Activated CD8-positive, alpha-beta memory T cell treated with anti-CD3 and anti-CD28 coated beads, Interleukin-2, amount 50 U/mL, for 48 hours (primary cell): ENCODE data around the gene SHCBP1L.

Source experiments
- DNase-seq: peaks from one replicate; pipeline ENCODE4 v3.0.0-alpha.2; 2020

Gene SHCBP1L

DNA sequence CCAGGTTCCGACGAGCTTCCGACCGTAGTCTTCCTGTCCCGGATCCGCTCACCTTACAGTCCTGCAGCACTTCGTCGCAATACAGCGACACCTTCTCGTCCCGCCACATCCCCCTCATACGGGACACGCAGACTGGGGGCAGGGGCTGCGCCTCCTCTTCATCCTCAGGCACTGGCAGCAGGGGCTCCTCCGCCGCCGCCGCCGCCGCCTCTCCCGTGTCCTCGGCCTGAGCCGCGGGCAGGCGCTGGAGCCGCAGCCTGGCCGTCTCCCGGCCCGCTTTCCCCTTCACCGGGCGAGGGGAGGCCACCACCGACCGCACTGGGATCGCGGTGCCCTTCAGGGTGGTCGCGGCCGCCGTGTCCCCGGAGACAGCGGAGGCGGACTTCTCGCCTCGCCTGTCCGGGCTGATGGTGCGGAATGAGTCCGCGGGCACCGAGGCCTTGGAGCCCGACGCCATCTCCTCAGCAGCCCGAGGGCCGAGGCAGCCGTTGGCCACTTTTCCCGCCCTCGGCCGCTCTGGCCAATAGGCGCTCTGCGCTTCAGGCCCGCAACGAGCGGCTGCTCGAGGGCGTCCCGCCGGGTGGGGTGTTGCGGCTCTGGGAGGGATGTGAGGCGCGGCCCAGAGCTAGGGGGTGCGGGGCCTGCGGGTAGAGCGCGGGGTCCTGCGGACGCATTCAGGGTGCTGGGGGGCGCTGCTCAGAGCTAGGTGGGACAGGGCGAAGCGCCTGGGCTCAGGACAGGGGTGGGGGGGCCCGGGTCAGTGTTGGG, at the start of gene SHCBP1L:
Gene SHCBP1L, minus strand, starts transcription at position 490 of the 768 bp plus-strand sequence. Its CDS starts 33 bp downstream, at position 457.
- no peak for DNase-seq

DNA sequence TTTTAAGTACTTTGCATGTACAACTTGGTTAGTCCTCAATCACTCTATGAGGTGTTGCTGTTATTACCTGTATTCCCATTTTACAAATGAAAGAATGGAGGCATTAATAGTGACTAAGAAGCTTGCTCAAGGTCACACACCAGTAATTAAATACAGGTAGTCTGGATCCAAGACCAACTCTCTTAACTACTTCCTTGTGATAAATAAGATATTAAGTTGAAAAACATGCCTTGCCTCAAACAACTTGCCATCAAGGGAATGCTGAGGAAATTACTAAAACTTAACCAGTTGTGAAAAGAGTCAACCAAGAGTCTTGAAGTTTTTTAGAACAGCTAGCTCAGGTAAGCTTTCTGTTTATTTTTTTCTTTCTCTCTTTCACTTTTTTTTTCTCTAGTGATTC, 49.3 kb upstream of the SHCBP1L start:
- no peak for DNase-seq

DNA sequence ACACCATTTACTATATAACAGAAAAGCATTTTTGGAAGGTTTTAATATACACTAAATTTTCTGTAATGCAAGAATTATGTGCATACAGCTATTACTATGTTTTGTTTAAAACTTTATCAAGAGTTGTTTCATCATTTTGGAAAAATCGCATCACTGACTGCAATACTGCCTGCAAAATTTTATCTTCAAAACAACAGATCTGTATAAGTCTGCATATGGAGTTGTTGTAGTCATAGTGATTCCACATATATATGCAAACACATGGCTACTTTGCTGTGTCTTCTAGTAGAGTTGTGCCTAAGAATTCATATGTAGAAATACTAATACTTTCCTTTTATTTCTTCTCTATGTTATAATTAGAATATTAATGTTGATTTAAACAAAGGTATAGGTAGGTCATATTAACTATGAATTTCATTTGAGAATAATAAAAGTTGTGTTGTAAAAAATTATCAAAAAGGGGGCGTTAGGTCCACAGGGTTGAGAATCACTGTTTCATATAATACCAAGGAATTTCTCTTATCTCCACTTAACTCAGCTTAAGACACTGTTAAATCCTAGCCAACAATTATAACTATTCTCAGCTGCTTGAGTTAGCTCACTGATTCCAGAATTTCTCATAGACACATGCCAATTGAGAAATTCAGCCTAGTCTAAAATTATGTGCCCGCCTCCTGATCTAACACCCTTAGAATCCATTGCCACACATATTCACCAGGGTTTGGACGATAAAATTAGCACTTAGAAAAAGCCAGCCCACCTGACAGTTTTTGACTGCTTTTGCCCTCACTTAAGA, 47.4 kb upstream of the SHCBP1L start:
- DNase-seq, result no peak

DNA sequence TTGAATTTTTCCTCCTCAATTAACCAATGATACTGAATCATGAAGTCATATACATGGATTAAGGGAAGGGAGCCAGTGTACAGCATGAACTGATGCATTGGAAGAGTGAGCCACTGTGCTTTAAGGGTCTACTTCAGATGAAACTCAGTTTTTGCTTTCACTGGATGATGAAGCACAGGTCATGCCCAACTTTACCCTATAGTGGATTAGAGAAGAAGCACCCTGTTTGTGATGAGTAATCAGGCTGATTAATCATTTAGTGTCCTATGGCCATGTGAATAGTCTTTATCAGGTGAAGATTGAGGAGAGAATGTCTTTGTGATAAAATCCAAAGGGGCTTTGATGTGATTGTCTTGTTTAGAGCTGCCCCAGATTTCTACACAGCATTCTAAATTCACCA, 45.5 kb upstream of the SHCBP1L start:
- DNase-seq, result no peak

DNA sequence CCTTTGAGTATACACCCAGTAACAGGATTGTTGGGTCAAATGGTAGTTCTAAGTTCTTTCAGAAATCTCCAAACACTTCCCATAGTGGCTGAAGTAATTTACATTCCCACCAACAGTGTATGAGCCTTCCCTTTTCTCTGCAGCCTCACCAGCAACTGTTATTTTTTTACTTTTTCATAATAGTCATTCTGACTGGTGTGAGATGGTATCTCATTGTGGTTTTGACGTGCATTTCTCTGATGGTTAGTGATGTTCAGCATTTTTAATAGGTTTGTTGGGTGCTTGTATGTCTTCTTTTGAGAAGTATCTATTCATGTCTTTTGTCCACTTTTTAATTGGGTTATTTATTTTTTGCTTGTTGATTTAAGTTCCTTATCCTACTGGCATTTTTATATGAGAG, 43.9 kb upstream of the SHCBP1L start:
- no peak for DNase-seq

DNA sequence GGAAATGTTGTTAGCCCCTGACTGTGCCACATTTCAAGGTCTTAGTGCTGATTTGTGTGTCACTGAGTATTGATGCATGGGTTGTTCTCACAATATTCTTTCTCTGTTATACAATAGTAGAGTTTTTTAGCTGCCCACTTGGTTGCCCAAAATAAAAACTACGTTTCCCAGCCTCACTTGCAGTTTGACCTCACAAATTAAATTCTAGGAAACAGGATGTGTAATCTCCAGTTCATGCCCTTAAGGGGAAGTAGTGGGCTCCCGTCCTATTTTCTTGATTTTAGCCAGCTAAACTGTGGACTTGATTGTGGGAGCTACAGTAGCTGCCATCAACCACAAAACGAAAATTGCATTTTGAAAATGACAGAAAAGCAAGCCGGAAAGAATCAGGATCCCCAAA, 42.9 kb upstream of the SHCBP1L start:
- no peak for DNase-seq

DNA sequence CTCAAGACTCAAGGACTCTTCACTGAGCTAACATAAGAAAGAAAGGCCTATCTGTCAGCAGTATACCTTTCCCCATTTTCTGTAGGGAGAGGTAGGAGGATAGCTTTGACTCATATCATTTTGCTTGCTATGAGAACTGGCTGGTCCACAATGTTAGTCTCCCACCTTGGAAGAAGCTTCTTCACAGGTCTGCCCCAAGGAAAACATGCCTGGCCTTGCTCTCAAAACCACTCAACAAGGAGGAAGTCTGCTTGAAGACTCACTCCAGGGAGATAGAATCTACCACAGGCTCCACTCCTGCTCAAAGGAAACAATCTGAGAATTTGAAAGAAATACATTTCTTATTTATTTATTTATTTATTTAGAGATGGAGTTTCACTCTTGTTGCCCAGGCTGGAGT, 40.8 kb upstream of the SHCBP1L start:
- DNase-seq, result no peak

- DNase-seq, result no peak
Measured at GRCh38 chr1:182990413-182991144, 37.6 kb upstream of the SHCBP1L start.

DNA sequence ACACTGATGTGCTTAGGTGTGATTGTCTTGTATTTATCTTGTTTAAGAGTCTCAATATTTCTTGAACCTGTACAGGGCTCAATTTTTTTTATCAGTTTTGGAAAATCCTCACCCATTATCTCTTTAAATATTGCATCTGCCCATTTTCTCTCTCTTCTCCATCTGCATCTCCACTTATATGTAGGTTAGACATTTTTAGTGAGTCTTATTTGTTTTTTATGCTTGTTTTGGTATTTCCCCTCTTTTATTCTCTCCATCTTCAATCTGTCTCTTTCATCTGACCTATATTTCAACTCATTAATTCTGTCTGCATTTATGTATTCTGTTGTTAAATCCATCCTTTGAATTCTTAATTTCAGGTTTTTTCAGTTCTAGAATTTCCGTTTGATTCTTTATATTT, 32.9 kb upstream of the SHCBP1L start:
- no peak for DNase-seq

DNA sequence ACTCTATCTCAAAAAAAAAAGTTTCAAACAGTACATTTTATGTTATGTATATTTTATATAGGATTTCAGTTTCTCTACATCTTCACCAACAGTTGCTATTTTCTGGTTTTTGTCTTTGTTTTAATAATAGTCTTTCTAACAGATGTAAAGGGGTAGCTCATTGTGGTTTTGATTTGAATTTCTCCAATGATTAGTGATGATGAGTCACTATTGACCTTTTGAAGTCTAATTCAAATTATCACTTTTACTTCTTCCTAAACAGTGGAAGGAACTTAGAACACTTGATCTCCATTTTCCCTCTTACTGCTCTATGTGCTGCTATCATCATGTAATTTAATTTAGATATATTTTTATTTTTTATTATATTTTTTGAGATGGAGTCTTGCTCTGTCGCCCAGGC, 31.7 kb upstream of the SHCBP1L start:
- DNase-seq, result no peak

DNA sequence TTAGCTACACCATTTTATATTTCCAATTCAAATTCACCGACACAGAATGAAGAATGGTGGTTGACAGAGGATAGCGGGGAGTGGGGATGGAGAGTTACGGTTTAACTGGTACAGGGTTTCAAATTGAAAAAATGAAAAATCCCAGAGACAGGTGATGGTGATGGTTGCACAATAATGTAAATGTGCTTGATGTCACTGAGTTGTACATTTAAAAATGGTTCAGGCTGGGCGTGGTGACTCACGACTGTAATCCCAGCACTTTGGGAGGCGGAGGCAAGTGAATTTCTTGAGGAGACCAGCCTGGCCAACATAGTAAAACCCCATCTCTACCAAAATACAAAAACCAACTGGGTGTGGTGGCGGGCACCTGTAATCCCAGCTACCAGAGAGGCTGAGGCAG, 31.2 kb upstream of the SHCBP1L start:
- no peak for DNase-seq

- no peak for DNase-seq
Measured at GRCh38 chr1:182978151-182978853, 25.3 kb upstream of the SHCBP1L start.

- no peak for DNase-seq
Measured at GRCh38 chr1:182977480-182977879, 24.5 kb upstream of the SHCBP1L start.

DNA sequence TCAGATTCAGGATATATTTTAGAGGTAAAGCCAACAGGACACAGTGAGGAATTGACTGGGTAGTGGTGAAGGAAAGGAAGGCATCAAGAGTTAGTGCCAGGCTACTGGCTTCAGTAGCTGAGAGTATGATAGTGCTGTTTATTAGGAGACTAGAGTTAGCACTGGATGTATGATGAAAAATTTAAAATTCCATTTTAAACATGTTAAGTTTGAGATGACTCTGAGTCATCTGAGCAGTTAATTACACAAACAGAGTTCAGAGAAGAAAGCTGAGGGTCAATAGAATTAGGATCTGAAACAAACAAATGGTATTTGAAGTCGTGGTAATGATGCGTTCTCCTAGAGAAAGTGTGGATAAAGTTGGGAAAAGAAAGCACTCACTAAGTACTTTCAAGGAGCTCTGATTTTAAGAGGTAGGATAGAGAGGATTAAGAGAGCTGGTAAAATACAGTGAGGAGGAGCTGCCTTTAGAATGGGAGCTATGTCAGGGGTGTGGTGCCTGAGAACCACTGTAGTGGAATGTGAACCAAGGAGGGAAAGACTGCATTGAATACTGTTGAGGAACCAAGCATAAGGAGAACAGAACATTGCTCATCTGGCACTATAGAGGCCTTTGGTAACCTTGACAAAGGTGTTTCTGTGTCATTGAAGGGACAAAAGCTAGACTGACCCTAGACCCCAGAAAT, 21.7 kb upstream of the SHCBP1L start:
- no peak for DNase-seq

DNA sequence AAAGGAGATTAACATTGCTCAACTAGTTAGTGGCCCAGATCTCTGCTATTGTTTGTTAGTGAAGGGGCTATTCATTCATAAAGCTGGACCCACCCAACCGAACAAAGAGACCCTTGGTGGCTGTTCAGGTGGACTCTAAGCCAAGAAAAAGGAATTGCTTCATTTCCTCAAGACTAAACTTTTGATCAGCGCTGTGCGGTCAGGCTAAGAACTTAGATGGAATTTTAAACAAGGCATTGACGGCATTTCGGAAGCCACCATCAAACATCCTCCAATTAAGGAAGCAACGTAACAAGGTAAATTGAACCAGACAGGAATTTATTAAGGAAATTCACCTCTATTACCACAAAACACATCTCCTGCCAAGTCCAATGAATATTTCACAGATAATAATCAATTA, 19.9 kb upstream of the SHCBP1L start:
- no peak for DNase-seq

- no peak for DNase-seq
Measured at GRCh38 chr1:182972231-182972630, 19.3 kb upstream of the SHCBP1L start.

DNA sequence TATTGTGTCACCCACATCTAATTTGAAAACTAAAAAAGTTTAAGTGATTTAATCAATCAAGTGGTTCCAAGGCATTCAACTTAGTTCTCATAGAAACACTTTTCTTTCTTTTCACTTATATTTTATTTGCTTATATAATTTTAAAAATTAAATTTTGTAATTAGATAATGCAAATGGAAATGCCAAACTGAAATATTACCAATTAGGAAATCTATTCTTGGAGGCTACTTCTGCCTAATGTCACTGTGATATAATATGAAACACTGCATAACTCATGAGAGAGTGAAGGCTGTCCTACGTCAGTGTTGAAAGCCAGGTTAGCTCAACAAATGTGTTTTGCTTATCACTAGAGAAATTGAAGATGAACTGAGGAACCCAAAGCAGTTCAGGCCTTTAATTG, 18.3 kb upstream of the SHCBP1L start:
- DNase-seq, result no peak

GRCh38 chr1:182968836-182969734, 16.1 kb upstream of the SHCBP1L start:
- no peak for DNase-seq

DNA sequence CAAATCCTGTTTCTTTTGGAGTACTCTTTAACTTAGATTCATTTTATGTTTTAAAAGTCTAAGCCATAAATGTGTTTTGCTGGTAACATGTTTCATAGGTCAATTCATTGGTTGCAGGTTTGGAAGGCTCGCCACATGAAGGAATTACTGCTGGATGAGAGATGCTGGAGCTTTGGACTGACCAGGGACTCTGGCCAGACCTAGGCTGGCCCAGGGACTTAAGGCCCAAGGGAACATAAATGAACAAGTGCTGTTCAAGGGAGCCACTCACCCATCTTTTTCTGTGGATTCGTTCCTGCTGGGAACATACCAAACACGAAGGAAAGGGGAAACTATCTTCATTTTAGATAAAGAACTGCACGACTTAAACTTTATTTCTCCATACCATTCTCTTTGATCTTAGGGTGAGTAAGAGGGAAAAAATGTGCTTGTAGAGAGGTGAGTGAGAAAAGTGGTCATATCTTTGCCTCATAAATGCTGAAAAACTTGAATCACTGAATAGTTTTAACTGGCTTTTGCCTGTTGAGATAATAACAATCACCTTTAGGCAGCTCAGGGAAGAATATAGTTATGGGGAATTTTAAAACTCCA, 15.3 kb upstream of the SHCBP1L start:
- no peak for DNase-seq

- DNase-seq, result no peak
Measured at GRCh38 chr1:182965861-182966260, 12.9 kb upstream of the SHCBP1L start.

GRCh38 chr1:182965096-182965495, 12.1 kb upstream of the SHCBP1L start:
- no peak for DNase-seq
